Bladder microvascular endothelial cell (primary cell): ENCODE results near the gene PURA. TPM values are rescaled to one million over a fixed set of nuclear protein-coding genes. Genes with fewer than 3 reads are reported as not detected.

Experiments used
- total RNA-seq: library from RNA; depleted of rRNA; stranded (reverse); fragments of >200 nt; gene quantifications from 2 replicates; pipeline ENCODE4 v1.2.3, GENCODE V29; 2014

PURA gene
- total RNA-seq = 5.7 and 18.7 TPM in 2 replicates

GRCh38 chr5:140113699-140114263 lies at the start of gene PURA:
Gene PURA (plus strand): TSS chr5:140114109. CDS start chr5:140114182, 73 bp downstream.

GRCh38 chr5:140125637-140126036 lies 11.7 kb downstream of the PURA start, which contains the start of gene IGIP:
Gene IGIP (plus strand): TSS chr5:140125937. CDS start chr5:140128477, 2,540 bp downstream.

DNA sequence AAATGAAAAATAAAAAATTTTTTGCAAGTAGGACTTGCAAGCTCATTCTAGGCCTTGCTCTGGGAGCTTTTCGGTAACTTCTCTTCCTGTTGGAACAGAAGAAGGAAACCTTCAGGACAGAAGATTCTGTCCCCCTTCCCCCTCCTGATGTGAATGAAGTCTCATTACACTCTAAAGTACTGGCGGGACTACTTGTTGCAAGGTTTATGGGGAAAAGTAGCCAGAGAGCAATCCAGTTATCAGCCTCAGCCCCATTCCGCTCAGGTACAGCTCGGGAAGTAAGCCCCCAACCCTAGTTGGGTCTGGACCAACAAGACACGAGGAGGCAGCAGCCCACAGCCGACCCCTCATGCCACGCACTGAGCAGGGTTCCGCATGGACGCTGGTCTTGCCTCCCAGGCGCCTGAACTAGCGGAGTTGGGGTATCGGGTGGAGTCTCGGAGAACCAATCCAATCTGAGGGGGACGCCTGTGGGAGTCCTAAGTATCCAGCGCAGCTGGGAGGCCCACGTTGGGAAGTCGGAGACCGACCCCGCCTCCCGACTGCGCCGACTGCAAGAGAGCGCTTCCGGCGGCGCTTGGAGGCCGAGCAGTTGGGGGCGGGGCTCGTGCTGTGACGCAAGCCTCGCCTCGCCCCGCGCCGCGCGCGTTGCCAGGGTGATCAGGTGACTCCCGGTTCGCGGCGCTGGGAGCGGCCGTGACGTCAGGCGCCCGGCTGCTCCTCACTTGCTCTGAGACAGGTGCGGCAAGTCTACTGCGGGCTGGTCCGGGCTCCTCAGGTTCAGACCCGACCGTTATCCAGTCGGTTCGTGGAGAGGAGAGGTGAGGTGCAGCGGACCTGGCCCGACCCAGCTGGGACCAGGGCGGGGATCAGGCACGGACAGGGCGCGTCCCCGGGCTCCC lies 60.8 kb downstream of the PURA start, which contains the start of gene CYSTM1:
CYSTM1 (plus strand) TSS at position 724 of the 902 bp plus-strand sequence. CDS start 19,278 bp downstream, outside the sequence.

Other genes starting within 250 kb of the PURA start
- gene NRG2, start 70.8 kb upstream of the PURA start, total RNA-seq = 0.16 and 0.57 TPM in 2 replicates
- 2.4 and 6.0 TPM in 2 replicates for gene IGIP, start 11.8 kb downstream of the PURA start, total RNA-seq
- gene CYSTM1, start 61.1 kb downstream of the PURA start, total RNA-seq = 7.2 and 14.9 TPM in 2 replicates
- 48.6 and 62.2 TPM in 2 replicates for gene PFDN1, start 189.0 kb downstream of the PURA start, total RNA-seq
- gene HBEGF, start 232.5 kb downstream of the PURA start, total RNA-seq = 26.7 and 28.3 TPM in 2 replicates
- gene SLC4A9, start 246.1 kb downstream of the PURA start, total RNA-seq = under 0.01 and 0.19 TPM in 2 replicates